Activated CD4-positive, alpha-beta T cell treated with anti-CD3 and anti-CD28 coated beads for 4 hours (primary cell): ENCODE results near the gene CNTN5.

Source experiments
- DNase-seq, 2 donors: peaks; one replicate each; pipeline ENCODE4 v3.0.0-alpha.2; 2020

Gene CNTN5

GRCh38 chr11:99171330-99171729, 150.6 kb downstream of the CNTN5 start:
- no peak for DNase-seq

GRCh38 chr11:99176430-99176829, 155.7 kb downstream of the CNTN5 start:
- no peak for DNase-seq

GRCh38 chr11:99177446-99177845, 156.7 kb downstream of the CNTN5 start:
- DNase-seq: no peak

GRCh38 chr11:99184146-99184545, 163.4 kb downstream of the CNTN5 start:
- DNase-seq: no peak

- no peak for DNase-seq
Measured at GRCh38 chr11:99188221-99188620, 167.5 kb downstream of the CNTN5 start.

GRCh38 chr11:99192716-99193115, 172.0 kb downstream of the CNTN5 start:
- DNase-seq: no peak

- DNase-seq: no peak
Measured at GRCh38 chr11:99197477-99197876, 176.7 kb downstream of the CNTN5 start.

- no peak for DNase-seq
Measured at GRCh38 chr11:99198215-99198614, 177.5 kb downstream of the CNTN5 start.

- no peak for DNase-seq
Measured at GRCh38 chr11:99199341-99199740, 178.6 kb downstream of the CNTN5 start.

GRCh38 chr11:99200720-99201119, 180.0 kb downstream of the CNTN5 start:
- no peak for DNase-seq

GRCh38 chr11:99208813-99209212, 188.1 kb downstream of the CNTN5 start:
- DNase-seq: no peak

GRCh38 chr11:99229544-99229943, 208.8 kb downstream of the CNTN5 start:
- no peak for DNase-seq

- no peak for DNase-seq
Measured at GRCh38 chr11:99234534-99234933, 213.8 kb downstream of the CNTN5 start.

- no peak for DNase-seq
Measured at GRCh38 chr11:99238401-99238800, 217.7 kb downstream of the CNTN5 start.

- no peak for DNase-seq
Measured at GRCh38 chr11:99240192-99241030, 219.7 kb downstream of the CNTN5 start.

GRCh38 chr11:99241066-99241465, 220.3 kb downstream of the CNTN5 start:
- DNase-seq: no peak

GRCh38 chr11:99244613-99245012, 223.9 kb downstream of the CNTN5 start:
- DNase-seq: no peak

- DNase-seq: no peak
Measured at GRCh38 chr11:99246199-99246598, 225.4 kb downstream of the CNTN5 start.

- DNase-seq: no peak
Measured at GRCh38 chr11:99256614-99257013, 235.9 kb downstream of the CNTN5 start.

GRCh38 chr11:99257131-99257530, 236.4 kb downstream of the CNTN5 start:
- no peak for DNase-seq

- DNase-seq: no peak
Measured at GRCh38 chr11:99260696-99261095, 239.9 kb downstream of the CNTN5 start.

GRCh38 chr11:99268886-99269285, 248.1 kb downstream of the CNTN5 start:
- DNase-seq: no peak

- no peak for DNase-seq
Measured at GRCh38 chr11:99271527-99271926, 250.8 kb downstream of the CNTN5 start.

GRCh38 chr11:99275521-99275920, 254.8 kb downstream of the CNTN5 start:
- DNase-seq: no peak

- DNase-seq: no peak
Measured at GRCh38 chr11:99277281-99277680, 256.5 kb downstream of the CNTN5 start.
